Heart right ventricle (tissue), 16 donors: ENCODE data around the gene HS1BP3. TPM values are rescaled to one million over a fixed set of nuclear protein-coding genes. Genes with fewer than 3 reads are reported as not detected.

Source experiments
- ATAC-seq, 8 donors: fragments of 200-7000 bp; cut with Tn5 transposase; one replicate each; pipeline ENCODE4 v1.9.1; 2020; ENCODE audit warnings: mild to moderate bottlenecking in 8 of 8, moderate library complexity in 8 of 8, moderate number of reproducible peaks in 1 of 8
- DNase-seq, 2 donors: peaks; one replicate each; pipeline ENCODE4 v3.0.0-alpha.2; 2020
- H3K27ac ChIP-seq, 10 donors: fragments of 200-600 bp; sonication (generic) in 2 of 10; one replicate each; pipeline versions ENCODE4 v1.5.0 to v1.8.0; 2020 to 2022; ENCODE audit warnings: mild to moderate bottlenecking in 3 of 10
- H3K27me3 ChIP-seq, 7 donors: fragments of 200-600 bp; one replicate each; pipeline ENCODE4 v1.8.0; 2021 to 2022; ENCODE audit warnings: mild to moderate bottlenecking in 2 of 7
- H3K36me3 ChIP-seq, 9 donors: fragments of 200-600 bp; sonication (generic) in 1 of 9; one replicate each; pipeline versions ENCODE4 v1.5.0 to v1.8.0; 2020 to 2022; ENCODE audit warnings: mild to moderate bottlenecking in 2 of 9
- H3K4me1 ChIP-seq, 9 donors: fragments of 200-600 bp; sonication (generic) in 1 of 9; one replicate each; pipeline versions ENCODE4 v1.5.0 to v1.8.0; 2020 to 2022; ENCODE audit warnings: mild to moderate bottlenecking in 4 of 9
- H3K4me3 ChIP-seq, 10 donors: fragments of 200-600 bp; sonication (generic) in 2 of 10; one replicate each; pipeline versions ENCODE4 v1.5.0 to v1.8.0; 2020 to 2022; ENCODE audit warnings: mild to moderate bottlenecking in 7 of 10, moderate library complexity in 2 of 10
- H3K9me3 ChIP-seq, 11 donors: fragments of 200-600 bp in 10 of 11; sonication (generic) in 2 of 11; one replicate each; pipeline versions ENCODE4 v1.5.0 to v1.8.0; 2013 to 2022; ENCODE audit warnings: mild to moderate bottlenecking in 2 of 11, control low read depth in 1 of 11, moderate library complexity in 1 of 11
- WGBS, 2 donors: extraction: QIAGEN DNeasy Blood & Tissue Kit; methylation state at CpG; one replicate each; pipeline ENCODE4 v1.1.7; 2013; ENCODE audit warnings: inconsistent platforms in 1 of 2; 5-methylcytosine and 5-hydroxymethylcytosine counted together
- intact Hi-C, 10 donors: fragments of 100-400 bp; cut with DNase I; formaldehyde crosslinking; loops; one replicate each; pipeline versions ENCODE4 v1.11.1 to v1.14.2; 2022
- polyA plus RNA-seq, 2 donors: library from polyadenylated mRNA; stranded (reverse); fragments of 200-250 nt; gene quantifications; one replicate each; pipeline ENCODE4 v1.2.3, GENCODE V29; 2013
- total RNA-seq, 10 donors: library from RNA; stranded (reverse); fragmentation: NEBNext Ultra II Directional in 3 of 10; extraction: Animal tissue kit (Norgen Biotek cat#: 25700) in 3 of 10; gene quantifications; one replicate each; pipeline versions ENCODE4 v1.2.1 to v1.2.4, GENCODE V29; 2021 to 2023
- TF ChIP-seq, protein P1 (sequence below), 9 donors: fragments of 200-600 bp; sonication (generic) in 2 of 9; IDR thresholded peaks; one replicate each; pipeline versions ENCODE4 v1.5.0 to v1.8.0; 2021 to 2022; ENCODE audit warnings: antibody characterized with exemption in 9 of 9, mild to moderate bottlenecking in 5 of 9, moderate library complexity in 1 of 9
- donor health status: Arrhythmogenic right ventricular cardiomyopathy.
- donor health status: ischemic (EF 13 %, LVEDD 7.1; RV severe dilation, severe dysfunction).
- donor health status: healthy with polysubstance abuse.
- donor health status: DM: no; HTN: yes; CAD: no.
- donor health status: DM: no; HTN: no; CAD: no.
- donor health status: ischemic (EF 25% LVEDD 6.9; RV normal size, moderate dysfunction).
- donor health status: ischemic (EF 25% LVEDD 5.7; RV mildly dilated, moderate dysfunction).
- donor health status: healthy.
- donor health status: DM: yes; HTN: yes; CAD: no.
- donor health status: Ischemic cardiomyopathy.
- donor health status: ischemic (EF 35%, LVEDD 5.7; RV mildly dilated, moderate dysfunction).
- donor health status: nonischemic (EF 11% LVEDD 7.7; RV severe dilation, severe dysfunction).
- donor health status: DM: yes; HTN: yes; CAD: no.
- donor health status: PGD.
- donor health status: ischemic (EF 29% LVEDD 5.4; RV normal size, mild dysfunction).
- donor health status: nonischemic (EF 23%, LVEDD 6.1; RV moderate dilation, normal function).

The HS1BP3 gene
- total and polyA plus RNA-seq, 12 donors = 11.3 to 26.3 (median 16.5) TPM

DNA sequence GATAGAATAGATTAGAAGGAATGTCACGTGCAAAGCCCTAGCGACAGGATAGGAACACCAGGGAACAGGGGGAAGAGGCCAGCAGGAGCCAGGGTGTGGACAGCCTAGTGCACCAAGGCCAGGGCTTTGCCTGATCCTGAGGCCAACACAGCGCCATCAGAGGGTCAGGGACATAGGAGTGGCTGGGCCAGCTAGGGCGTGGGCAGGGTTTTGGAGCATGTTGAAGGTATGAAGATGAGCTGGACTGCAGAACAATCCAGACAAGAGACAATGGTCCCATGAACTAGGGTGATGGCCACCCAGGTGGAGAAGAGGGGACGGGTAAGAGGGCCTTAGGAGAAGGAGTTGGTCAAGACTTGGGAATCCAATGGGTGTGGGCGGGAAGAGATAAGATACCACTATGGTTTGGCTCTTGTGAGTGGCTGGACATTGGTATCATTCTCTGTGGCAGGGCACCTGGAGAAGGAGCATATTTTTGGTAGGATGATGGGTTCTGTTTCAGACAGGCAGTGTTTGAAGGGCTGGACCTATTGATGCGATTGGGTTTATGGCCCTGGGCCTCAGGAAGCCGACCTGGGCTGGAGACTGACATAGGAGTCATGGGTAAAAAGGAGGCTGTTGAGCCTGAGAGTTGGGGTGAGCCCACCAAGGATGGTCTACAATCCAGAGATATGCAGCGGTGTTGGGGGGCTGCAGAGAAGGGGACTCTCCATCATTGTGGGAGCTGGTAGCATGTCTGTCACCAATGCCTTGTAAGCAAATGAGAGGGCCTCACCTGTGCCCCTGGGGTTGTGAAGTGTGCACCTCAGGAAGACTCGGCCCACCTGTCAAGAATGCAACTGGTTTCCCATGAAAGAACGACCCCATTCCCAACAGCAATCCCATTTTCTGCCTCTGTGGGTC, 2.0 kb upstream of the HS1BP3 start:
- H3K27me3 ChIP-seq = peaks cover 0 to 9% (median 0%) of the 10 kb centered on the region in 7 donors
- TF ChIP-seq, protein P1, sequence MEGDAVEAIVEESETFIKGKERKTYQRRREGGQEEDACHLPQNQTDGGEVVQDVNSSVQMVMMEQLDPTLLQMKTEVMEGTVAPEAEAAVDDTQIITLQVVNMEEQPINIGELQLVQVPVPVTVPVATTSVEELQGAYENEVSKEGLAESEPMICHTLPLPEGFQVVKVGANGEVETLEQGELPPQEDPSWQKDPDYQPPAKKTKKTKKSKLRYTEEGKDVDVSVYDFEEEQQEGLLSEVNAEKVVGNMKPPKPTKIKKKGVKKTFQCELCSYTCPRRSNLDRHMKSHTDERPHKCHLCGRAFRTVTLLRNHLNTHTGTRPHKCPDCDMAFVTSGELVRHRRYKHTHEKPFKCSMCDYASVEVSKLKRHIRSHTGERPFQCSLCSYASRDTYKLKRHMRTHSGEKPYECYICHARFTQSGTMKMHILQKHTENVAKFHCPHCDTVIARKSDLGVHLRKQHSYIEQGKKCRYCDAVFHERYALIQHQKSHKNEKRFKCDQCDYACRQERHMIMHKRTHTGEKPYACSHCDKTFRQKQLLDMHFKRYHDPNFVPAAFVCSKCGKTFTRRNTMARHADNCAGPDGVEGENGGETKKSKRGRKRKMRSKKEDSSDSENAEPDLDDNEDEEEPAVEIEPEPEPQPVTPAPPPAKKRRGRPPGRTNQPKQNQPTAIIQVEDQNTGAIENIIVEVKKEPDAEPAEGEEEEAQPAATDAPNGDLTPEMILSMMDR (IDR thresholded peaks at IDR 0.05) = no peak
- H3K4me3 ChIP-seq = no peak overlapping the region
- DNase-seq = no peak
- 96 to 97% methylated on average over 11 of the region's 11 CpGs for WGBS, 2 donors
- ATAC-seq = no peak
- H3K4me1 ChIP-seq = peaks cover 3 to 34% (median 31%) of the 10 kb centered on the region in 9 donors
- H3K9me3 ChIP-seq = no peaks in the 10 kb centered on the region
- intact Hi-C loops = loop anchor here in 1 of 10 donors (5.0 kb wide), 1 partner anchor 751 kb away; the partner anchor contains the start of gene TTC32
- no peak overlapping the region for H3K27ac ChIP-seq
- H3K36me3 ChIP-seq = no peaks in the 10 kb centered on the region

DNA sequence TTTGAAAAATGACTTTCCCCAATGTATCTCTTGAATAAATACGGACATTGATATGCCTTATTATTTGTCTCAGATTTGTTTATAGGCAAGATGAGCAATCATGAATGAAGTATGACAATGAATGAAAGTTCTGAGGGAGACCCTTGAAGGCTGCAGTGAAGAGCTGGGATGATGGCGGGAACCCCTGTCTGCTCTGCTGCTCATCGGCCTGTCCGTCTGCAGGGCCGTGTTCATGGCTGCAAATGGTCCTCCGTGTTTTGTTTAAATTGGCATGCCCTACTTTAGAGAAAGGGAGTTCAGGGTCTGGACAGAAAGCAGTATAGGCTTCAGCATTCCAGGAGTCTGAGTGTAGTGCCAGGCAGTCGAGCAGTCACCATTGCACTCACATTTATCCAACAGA, 1.2 kb upstream of the HS1BP3 start:
- ATAC-seq (no peak), DNase-seq (no peak)
- H3K36me3 ChIP-seq = no peaks in the 10 kb centered on the region
- peak overlapping the region in 1 of 10 donors; percentile 87 for H3K27ac ChIP-seq
- H3K27me3 ChIP-seq = peaks cover 0 to 4% (median 0%) of the 10 kb centered on the region in 7 donors
- no peak overlapping the region for H3K4me3 ChIP-seq
- H3K9me3 ChIP-seq = no peaks in the 10 kb centered on the region
- 91 to 93% methylated on average over 7 of the region's 7 CpGs for WGBS, 2 donors
- peaks cover 3 to 39% (median 35%) of the 10 kb centered on the region in 9 donors for H3K4me1 ChIP-seq
- TF ChIP-seq, protein P1 (IDR thresholded peaks at IDR 0.05) = no peak
- intact Hi-C loops = loop anchor here in 1 of 10 donors (5.0 kb wide), 1 partner anchor 750 kb away; the partner anchor contains the start of gene TTC32

DNA sequence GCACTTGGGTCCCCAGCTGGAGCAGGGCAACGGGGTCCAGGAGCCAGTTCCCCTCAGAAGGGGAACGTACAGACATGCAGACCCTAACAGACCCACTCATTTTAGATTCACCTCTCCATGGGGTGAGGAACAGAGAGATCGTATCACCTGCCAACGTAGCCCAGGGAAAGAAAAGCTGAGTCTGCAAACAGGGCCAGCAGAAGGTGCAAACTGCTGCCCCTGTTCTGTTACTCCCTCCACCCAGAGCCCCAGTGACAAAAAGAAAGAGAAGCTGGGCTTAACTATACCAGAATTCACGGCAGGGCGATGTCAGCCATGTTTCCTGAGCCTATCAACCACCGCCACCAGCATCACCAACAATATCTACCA, 817 bp upstream of the HS1BP3 start:
- Histone ChIP-seq H3K9me3 (no peaks in the 10 kb centered on the region), H3K27ac (peak overlapping the region; percentile 22 to 97 (median 90)), H3K4me3 (peak overlapping the region; percentile 72 to 99 (median 94)), H3K4me1 (peaks cover 3 to 39% (median 35%) of the 10 kb centered on the region in 9 donors), H3K36me3 (peaks cover 0 to 2% (median 0%) of the 10 kb centered on the region in 9 donors), H3K27me3 (peaks cover 0 to 4% (median 0%) of the 10 kb centered on the region in 7 donors)
- intact Hi-C loops = loop anchor here in 1 of 10 donors (5.0 kb wide), 1 partner anchor 749 kb away; the partner anchor contains the start of gene TTC32
- ATAC-seq (no peak), DNase-seq (no peak)
- TF ChIP-seq, protein P1 (IDR thresholded peaks at IDR 0.05) = no peak
- WGBS, 2 donors = 70 to 71% methylated on average over 7 of the region's 7 CpGs

DNA sequence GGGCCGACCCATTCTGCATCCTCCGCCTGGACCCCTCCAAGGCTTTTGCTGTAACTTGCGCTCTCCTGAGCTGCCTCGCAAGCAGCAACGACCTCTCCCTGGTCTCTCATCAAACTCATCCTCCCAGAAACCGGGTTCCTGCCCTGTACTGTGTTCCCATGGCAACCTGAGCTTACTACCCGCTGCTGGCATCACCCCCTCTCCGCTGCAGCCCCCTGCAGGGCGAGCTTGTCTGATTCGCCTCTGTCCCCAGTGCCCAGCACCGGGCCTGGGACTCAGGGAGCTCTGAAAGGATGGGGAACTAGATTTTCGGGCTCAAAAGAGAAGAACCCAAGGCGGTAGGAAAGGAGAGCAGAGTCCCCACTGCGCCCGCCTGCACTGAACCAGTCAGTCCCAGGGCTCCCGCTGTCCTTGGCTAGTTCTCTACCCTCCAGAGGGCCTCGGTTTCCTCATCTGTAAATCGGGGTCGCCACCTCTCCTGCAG, 463 bp downstream of the HS1BP3 start:
- WGBS, 2 donors = 15 to 17% methylated on average over 19 of the region's 19 CpGs
- Histone ChIP-seq H3K27ac (peak overlapping the region; percentile 22 to 97 (median 90)), H3K4me1 (peaks cover 3 to 39% (median 35%) of the 10 kb centered on the region in 9 donors), H3K4me3 (peak overlapping the region; percentile 72 to 99 (median 94)), H3K9me3 (no peaks in the 10 kb centered on the region), H3K27me3 (peaks cover 0 to under 1% (median 0%) of the 10 kb centered on the region in 7 donors), H3K36me3 (peaks cover 0 to 14% (median 0%) of the 10 kb centered on the region in 9 donors)
- DNase-seq (no peak), ATAC-seq (peak in 7 of 8 donors; percentile 0 to 29 (median 1))
- intact Hi-C loops = loop anchor here in 1 of 10 donors (5.0 kb wide), 1 partner anchor 748 kb away; the partner anchor contains the start of gene TTC32
- TF ChIP-seq, protein P1 (IDR thresholded peaks at IDR 0.05) = no peak
